Testis (tissue), 2 donors: ENCODE measurements around the gene RHBDF1.

Source experiments
- POLR2A ChIP-seq: fragments of 450-650 bp; IDR thresholded peaks from one replicate; pipeline ENCODE4 v1.6.1; 2017; ENCODE audit warnings: antibody characterized with exemption, mild to moderate bottlenecking, moderate library complexity
- TF ChIP-seq, protein P1 (sequence below), 3 experiments: fragments of 450-650 bp in 2 of 3; fragments of 200-600 bp in 1 of 3; sonication (generic) in 1 of 3; IDR thresholded peaks; one replicate each; pipeline ENCODE4 v1.5.1; 2016 to 2019; ENCODE audit warnings: antibody characterized with exemption in 3 of 3, mild to moderate bottlenecking in 2 of 3, moderate library complexity in 1 of 3

DNA sequence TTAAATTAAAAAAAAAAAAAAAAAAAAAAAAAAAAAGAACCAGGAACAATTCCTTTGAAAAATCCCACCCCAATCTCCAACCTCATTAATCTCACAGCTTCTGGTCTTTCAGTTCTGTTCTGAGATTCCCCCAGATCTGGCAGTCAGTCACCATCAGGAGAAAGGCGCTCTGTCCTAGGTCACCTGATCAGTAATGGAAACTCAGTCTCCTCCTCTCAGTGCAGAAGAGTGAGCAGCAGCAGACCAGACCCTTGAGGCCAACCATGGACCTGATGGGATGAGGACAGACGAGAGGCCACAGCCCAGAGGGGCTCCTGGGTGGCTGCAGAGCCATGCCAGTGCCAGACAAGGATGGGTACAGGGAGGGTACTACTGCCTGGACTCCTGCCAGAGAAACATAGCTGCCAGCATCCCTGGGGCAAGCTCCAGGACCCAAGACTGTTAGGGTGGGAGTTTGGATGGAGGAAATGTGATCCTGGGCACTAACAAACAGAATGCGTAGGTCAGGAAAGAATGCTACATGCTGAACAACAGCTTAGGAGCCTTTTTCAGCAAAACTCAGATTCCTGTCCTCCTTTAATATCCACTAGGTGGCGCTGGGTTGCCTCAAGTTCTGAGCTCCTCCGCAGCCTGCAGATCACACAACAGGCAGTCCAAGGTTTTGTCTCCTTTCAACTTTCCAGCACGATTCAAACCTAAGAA lies 34.3 kb upstream of the RHBDF1 start:
- TF ChIP-seq POLR2A: no peak
- TF ChIP-seq, protein P1, sequence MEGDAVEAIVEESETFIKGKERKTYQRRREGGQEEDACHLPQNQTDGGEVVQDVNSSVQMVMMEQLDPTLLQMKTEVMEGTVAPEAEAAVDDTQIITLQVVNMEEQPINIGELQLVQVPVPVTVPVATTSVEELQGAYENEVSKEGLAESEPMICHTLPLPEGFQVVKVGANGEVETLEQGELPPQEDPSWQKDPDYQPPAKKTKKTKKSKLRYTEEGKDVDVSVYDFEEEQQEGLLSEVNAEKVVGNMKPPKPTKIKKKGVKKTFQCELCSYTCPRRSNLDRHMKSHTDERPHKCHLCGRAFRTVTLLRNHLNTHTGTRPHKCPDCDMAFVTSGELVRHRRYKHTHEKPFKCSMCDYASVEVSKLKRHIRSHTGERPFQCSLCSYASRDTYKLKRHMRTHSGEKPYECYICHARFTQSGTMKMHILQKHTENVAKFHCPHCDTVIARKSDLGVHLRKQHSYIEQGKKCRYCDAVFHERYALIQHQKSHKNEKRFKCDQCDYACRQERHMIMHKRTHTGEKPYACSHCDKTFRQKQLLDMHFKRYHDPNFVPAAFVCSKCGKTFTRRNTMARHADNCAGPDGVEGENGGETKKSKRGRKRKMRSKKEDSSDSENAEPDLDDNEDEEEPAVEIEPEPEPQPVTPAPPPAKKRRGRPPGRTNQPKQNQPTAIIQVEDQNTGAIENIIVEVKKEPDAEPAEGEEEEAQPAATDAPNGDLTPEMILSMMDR (IDR thresholded peaks at IDR 0.05): peak; percentile 64 to 80 (median 67)
